ENCODE results near the gene PITPNC1.

DNA sequence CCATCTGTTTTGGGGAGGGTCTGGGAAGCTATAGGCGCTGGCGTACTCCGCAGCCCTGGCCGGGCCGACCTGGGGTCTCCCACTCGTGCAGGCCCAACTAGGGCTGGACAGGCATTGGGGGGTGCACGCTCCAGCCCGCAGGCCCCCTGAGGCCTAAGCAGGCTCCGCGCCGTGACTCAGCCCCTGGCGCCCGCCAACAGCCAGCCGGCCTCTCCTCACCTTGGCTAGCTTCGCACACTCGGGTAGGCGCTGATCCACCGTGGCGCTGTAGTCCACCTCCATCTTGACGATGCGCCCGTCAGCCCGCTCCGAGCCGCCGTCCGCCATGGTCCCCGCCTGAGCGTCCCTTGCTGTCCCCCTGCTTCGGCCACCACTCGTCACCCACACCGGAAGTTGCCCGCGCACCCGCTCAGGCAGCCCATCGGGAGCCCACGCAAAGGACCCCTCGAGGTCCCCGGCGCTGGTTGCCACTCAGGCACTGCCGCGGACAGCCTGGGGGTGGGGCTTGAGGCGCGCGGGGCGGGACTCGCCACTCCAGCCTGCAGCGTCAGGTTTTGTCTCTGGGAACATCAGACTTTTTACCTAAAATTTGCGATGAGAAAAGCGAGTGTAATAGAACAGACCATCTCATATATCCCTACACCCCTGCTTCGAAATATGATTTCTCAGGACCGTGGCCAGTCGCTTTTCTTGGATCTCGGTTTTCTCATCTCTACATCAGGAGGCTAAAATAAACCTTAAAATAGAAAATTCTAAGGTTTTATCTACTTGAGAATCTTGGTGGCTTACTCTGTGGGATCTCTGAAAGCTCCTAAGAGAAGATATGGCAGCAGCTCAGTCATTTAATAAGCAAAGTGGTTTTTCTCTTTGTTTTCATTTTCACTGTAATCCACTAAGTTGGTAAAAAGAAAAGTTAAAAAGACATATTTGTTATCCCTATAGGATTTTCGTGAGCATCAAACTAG, 10.6 kb upstream of the PITPNC1 start, which contains the start of gene PSMD12:
- peak; percentile 41 for TF ChIP-seq CTCF (IDR thresholded peaks at IDR 0.05; ENCODE audit: poor library complexity, severe bottlenecking)
- peak; percentile 84 for TF ChIP-seq MXI1 (conservative IDR thresholded peaks at IDR 0.05; ENCODE audit: poor library complexity, severe bottlenecking)
- peak; percentile 70 for TF ChIP-seq REST (IDR thresholded peaks at IDR 0.05; ENCODE audit: borderline replicate concordance)
- peak; percentile 55 for TF ChIP-seq EP300 (conservative IDR thresholded peaks at IDR 0.05; ENCODE audit: poor library complexity, severe bottlenecking)
- no peak for TF ChIP-seq EZH2 (IDR thresholded peaks at IDR 0.05; ENCODE audit: borderline replicate concordance, insufficient read depth, low read length, poor library complexity, severe bottlenecking)
- TF ChIP-seq RAD21 (conservative IDR thresholded peaks at IDR 0.05): no peak
- peak; percentile 51 for TF ChIP-seq SMC3 (conservative IDR thresholded peaks at IDR 0.05; ENCODE audit: poor library complexity)
- TF ChIP-seq POLR2AphosphoS5 (IDR thresholded peaks at IDR 0.05): peak; percentile 97
- peak; percentile 65 for TF ChIP-seq TAF1 (IDR thresholded peaks at IDR 0.05; ENCODE audit: low read depth)

All from neural cell (in vitro differentiated cells).